Measurements from ENCODE around the gene ACBD4. TPM values are rescaled to one million over a fixed set of nuclear protein-coding genes. Genes with fewer than 3 reads are reported as not detected.
A peak's percentile ranks its signal among the peaks of the same experiment; 100 is the strongest.

The ACBD4 gene
- total RNA-seq, 4 donors from 2014 or later = 24.9 to 96.1 (median 38.6) TPM

GRCh38 chr17:45164734-45165269 lies 29.3 kb downstream of the ACBD4 start:
- Histone ChIP-seq H3K4me1 (peaks cover 2 to 14% (median 12%) of the 10 kb centered on the region in 4 donors), H3K27me3 (no peaks in the 10 kb centered on the region), H3K36me3 (no peaks in the 10 kb centered on the region), H3K9me3 (no peaks in the 10 kb centered on the region), H3K27ac (no peak overlapping the region), H3K4me3 (no peak overlapping the region)
- in situ Hi-C loops (cut with MboI; ENCODE audit: low pct_ligation_motif_present in 1 of 4, low pct_unique_long_range_greater_than_20kb in 1 of 4, low sequenced_read_pairs in 3 of 4) (no loop called here), intact Hi-C loops (cut with DNase I; ENCODE audit: low total_unique reads) (no loop called here)
- no peak for DNase-seq
- WGBS, 2 donors (ENCODE audit: low coverage in 1 of 2) = 92 to 100% methylated on average over 1 to 7 of the region's 7 CpGs
- TF ChIP-seq CTCF (IDR thresholded peaks at IDR 0.05) (no peak), POLR2AphosphoS5 (IDR thresholded peaks at IDR 0.05) (no peak), POLR2A (IDR thresholded peaks at IDR 0.05) (no peak), EP300 (IDR thresholded peaks at IDR 0.05; ENCODE audit: low read depth) (no peak)

- no peak for DNase-seq
- in situ Hi-C loops (cut with MboI; ENCODE audit: low pct_ligation_motif_present in 1 of 4, low pct_unique_long_range_greater_than_20kb in 1 of 4, low sequenced_read_pairs in 3 of 4) = no loop called here
- no peak overlapping the region for H3K4me3 ChIP-seq
- H3K36me3 ChIP-seq = no peaks in the 10 kb centered on the region
- no peaks in the 10 kb centered on the region for H3K27me3 ChIP-seq
- no peak for TF ChIP-seq POLR2AphosphoS5 (IDR thresholded peaks at IDR 0.05)
- TF ChIP-seq CTCF (IDR thresholded peaks at IDR 0.05) = no peak
- TF ChIP-seq EP300 (IDR thresholded peaks at IDR 0.05; ENCODE audit: low read depth) = no peak
- TF ChIP-seq POLR2A (IDR thresholded peaks at IDR 0.05) = no peak
- H3K27ac ChIP-seq = no peak overlapping the region
- WGBS, 2 donors (ENCODE audit: low coverage in 1 of 2) = 94% methylated on average over 43 of the region's 43 CpGs; no CpG with 5 or more reads in 1 of the 2 donors
- intact Hi-C loops (cut with DNase I; ENCODE audit: low total_unique reads) = no loop called here
- H3K4me1 ChIP-seq = peaks cover 27 to 34% (median 32%) of the 10 kb centered on the region in 4 donors
- no peaks in the 10 kb centered on the region for H3K9me3 ChIP-seq
Measured at GRCh38 chr17:45168991-45169752, 33.7 kb downstream of the ACBD4 start.

- no peak for DNase-seq
- H3K9me3 ChIP-seq = no peaks in the 10 kb centered on the region
- no peak for TF ChIP-seq EP300 (IDR thresholded peaks at IDR 0.05; ENCODE audit: low read depth)
- no peak for TF ChIP-seq CTCF (IDR thresholded peaks at IDR 0.05)
- TF ChIP-seq POLR2AphosphoS5 (IDR thresholded peaks at IDR 0.05) = no peak
- TF ChIP-seq POLR2A (IDR thresholded peaks at IDR 0.05) = no peak
- in situ Hi-C loops (cut with MboI; ENCODE audit: low pct_ligation_motif_present in 1 of 4, low pct_unique_long_range_greater_than_20kb in 1 of 4, low sequenced_read_pairs in 3 of 4) = no loop called here
- H3K4me3 ChIP-seq = no peak overlapping the region
- H3K36me3 ChIP-seq = no peaks in the 10 kb centered on the region
- peaks cover 27 to 34% (median 32%) of the 10 kb centered on the region in 4 donors for H3K4me1 ChIP-seq
- intact Hi-C loops (cut with DNase I; ENCODE audit: low total_unique reads) = no loop called here
- peak overlapping the region; percentile 78 to 92 (median 85) for H3K27ac ChIP-seq
- 83 to 90% methylated on average over 3 to 11 of the region's 12 CpGs for WGBS, 2 donors (ENCODE audit: low coverage in 1 of 2)
- H3K27me3 ChIP-seq = no peaks in the 10 kb centered on the region
Measured at GRCh38 chr17:45170280-45170930, 34.9 kb downstream of the ACBD4 start.

GRCh38 chr17:45170931-45171337 lies 35.4 kb downstream of the ACBD4 start:
- peak; percentile 50 for DNase-seq
- H3K4me3 ChIP-seq = peak overlapping the region in 1 of 4 donors; percentile 10
- no peaks in the 10 kb centered on the region for H3K36me3 ChIP-seq
- no peaks in the 10 kb centered on the region for H3K9me3 ChIP-seq
- in situ Hi-C loops (cut with MboI; ENCODE audit: low pct_ligation_motif_present in 1 of 4, low pct_unique_long_range_greater_than_20kb in 1 of 4, low sequenced_read_pairs in 3 of 4) (no loop called here), intact Hi-C loops (cut with DNase I; ENCODE audit: low total_unique reads) (no loop called here)
- TF ChIP-seq POLR2AphosphoS5 (IDR thresholded peaks at IDR 0.05) (peak; percentile 5 to 40 (median 8)), CTCF (IDR thresholded peaks at IDR 0.05) (no peak), EP300 (IDR thresholded peaks at IDR 0.05; ENCODE audit: low read depth) (no peak), POLR2A (IDR thresholded peaks at IDR 0.05) (no peak)
- peaks cover 27 to 38% (median 34%) of the 10 kb centered on the region in 4 donors for H3K4me1 ChIP-seq
- H3K27me3 ChIP-seq = no peaks in the 10 kb centered on the region
- H3K27ac ChIP-seq = peak overlapping the region; percentile 78 to 92 (median 85)
- WGBS, 2 donors (ENCODE audit: low coverage in 1 of 2) = 39% methylated on average over 5 of the region's 5 CpGs; no CpG with 5 or more reads in 1 of the 2 donors

Measured in transverse colon (tissue), 4 donors.